BLaER1 treated with 17β-estradiol and CSF1 and Interleukin-3, amounts not matched to agents 10 nM and 100 nM (cell line): Measurements from ENCODE around the gene NOTCH1.

Experiments used
- H3K27ac ChIP-seq, 11 experiments: shearing (Covaris generic); formaldehyde crosslinking; 2 replicates each; pipeline ENCODE4 v1.8.1; 2022
- H3K27me3 ChIP-seq, 11 experiments: shearing (Covaris generic); formaldehyde crosslinking; 2 replicates each; pipeline ENCODE4 v1.8.1; 2022
- H3K36me3 ChIP-seq, 11 experiments: shearing (Covaris generic); formaldehyde crosslinking; 2 replicates each; pipeline ENCODE4 v1.8.1; 2022
- H3K4me1 ChIP-seq, 10 experiments: shearing (Covaris generic); formaldehyde crosslinking; 2 replicates each; pipeline ENCODE4 v1.8.1; 2022
- H3K4me2 ChIP-seq, 11 experiments: shearing (Covaris generic); formaldehyde crosslinking; 2 replicates each; pipeline ENCODE4 v1.8.1; 2022
- H3K4me3 ChIP-seq, 10 experiments: shearing (Covaris generic); formaldehyde crosslinking; 2 replicates each; pipeline ENCODE4 v1.8.1; 2022
- H3K9ac ChIP-seq, 11 experiments: shearing (Covaris generic); formaldehyde crosslinking; 2 replicates each; pipeline ENCODE4 v1.8.1; 2022
- H3K9me3 ChIP-seq, 11 experiments: shearing (Covaris generic); formaldehyde crosslinking; replicated peaks in 1 of 11; 2 replicates each; pipeline ENCODE4 v1.8.1; 2022
- H4K20me1 ChIP-seq, 11 experiments: shearing (Covaris generic); formaldehyde crosslinking; 2 replicates each; pipeline ENCODE4 v1.8.1; 2022
- Cebpa-rat ChIP-seq, 11 experiments: shearing (Covaris generic); IDR thresholded peaks; 2 replicates each; pipeline ENCODE4 v1.8.1; 2022

The NOTCH1 gene

GRCh38 chr9:136507221-136507991 lies 38.4 kb downstream of the NOTCH1 start:
- Histone ChIP-seq H3K36me3 (peaks cover 99 to 100% (median 100%) of the 10 kb centered on the region in 11 experiments), H3K4me2 (no peak overlapping the region), H3K27me3 (no peaks in the 10 kb centered on the region), H3K27ac (no peak overlapping the region), H3K9me3 (no peaks in the 10 kb centered on the region), H3K4me1 (no peaks in the 10 kb centered on the region), H3K4me3 (no peak overlapping the region), H4K20me1 (peaks cover 0 to 98% (median 50%) of the 10 kb centered on the region in 11 experiments; a peak in 18 of 22 replicates), H3K9ac (no peak overlapping the region)
- no peak for TF ChIP-seq Cebpa-rat (IDR thresholded peaks at IDR 0.05)

GRCh38 chr9:136506425-136506824 lies 39.4 kb downstream of the NOTCH1 start:
- Histone ChIP-seq H3K9ac (no peak overlapping the region), H3K9me3 (no peaks in the 10 kb centered on the region), H3K27ac (no peak overlapping the region), H3K36me3 (peaks cover 99 to 100% (median 100%) of the 10 kb centered on the region in 11 experiments), H4K20me1 (peaks cover 0 to 98% (median 48%) of the 10 kb centered on the region in 11 experiments; a peak in 16 of 22 replicates), H3K4me2 (no peak overlapping the region), H3K27me3 (no peaks in the 10 kb centered on the region), H3K4me1 (no peaks in the 10 kb centered on the region), H3K4me3 (no peak overlapping the region)
- TF ChIP-seq Cebpa-rat (IDR thresholded peaks at IDR 0.05), result no peak

- Histone ChIP-seq H3K27ac (no peak overlapping the region), H3K36me3 (peaks cover 99 to 100% (median 100%) of the 10 kb centered on the region in 11 experiments), H3K4me3 (no peak overlapping the region), H3K9me3 (no peaks in the 10 kb centered on the region), H3K9ac (no peak overlapping the region), H3K4me1 (no peaks in the 10 kb centered on the region), H3K4me2 (no peak overlapping the region), H4K20me1 (peaks cover 0 to 98% (median 41%) of the 10 kb centered on the region in 11 experiments; a peak in 16 of 22 replicates), H3K27me3 (no peaks in the 10 kb centered on the region)
- TF ChIP-seq Cebpa-rat (IDR thresholded peaks at IDR 0.05), result no peak
These were observed 40.1 kb downstream of the NOTCH1 start for GRCh38 chr9:136505406-136506403.

- no peaks in the 10 kb centered on the region for H3K9me3 ChIP-seq
- peaks cover 0 to 98% (median 40%) of the 10 kb centered on the region in 11 experiments; a peak in 17 of 22 replicates for H4K20me1 ChIP-seq
- H3K4me2 ChIP-seq, result no peak overlapping the region
- peaks cover 99 to 100% (median 100%) of the 10 kb centered on the region in 11 experiments for H3K36me3 ChIP-seq
- H3K4me3 ChIP-seq, result no peak overlapping the region
- no peak overlapping the region for H3K9ac ChIP-seq
- H3K27ac ChIP-seq, result no peak overlapping the region
- no peaks in the 10 kb centered on the region for H3K4me1 ChIP-seq
- no peaks in the 10 kb centered on the region for H3K27me3 ChIP-seq
- no peak for TF ChIP-seq Cebpa-rat (IDR thresholded peaks at IDR 0.05)
These were observed 41.1 kb downstream of the NOTCH1 start for GRCh38 chr9:136504512-136505348.

GRCh38 chr9:136502940-136503550 lies 42.8 kb downstream of the NOTCH1 start:
- H3K36me3 ChIP-seq, result peaks cover 98 to 100% (median 99%) of the 10 kb centered on the region in 11 experiments
- H4K20me1 ChIP-seq, result peaks cover 0 to 98% (median 38%) of the 10 kb centered on the region in 11 experiments; a peak in 16 of 22 replicates

GRCh38 chr9:136502196-136502595 lies 43.7 kb downstream of the NOTCH1 start:
- Histone ChIP-seq H4K20me1 (peaks cover 0 to 95% (median 34%) of the 10 kb centered on the region in 11 experiments; a peak in 17 of 22 replicates), H3K27me3 (no peaks in the 10 kb centered on the region), H3K4me1 (no peaks in the 10 kb centered on the region), H3K36me3 (peaks cover 97 to 99% (median 98%) of the 10 kb centered on the region in 11 experiments), H3K9ac (no peak overlapping the region), H3K9me3 (no peaks in the 10 kb centered on the region), H3K27ac (no peak overlapping the region), H3K4me3 (no peak overlapping the region), H3K4me2 (no peak overlapping the region)
- no peak for TF ChIP-seq Cebpa-rat (IDR thresholded peaks at IDR 0.05)

More at GRCh38 chr9:136502940-136503550, 42.8 kb downstream of the NOTCH1 start:
- Histone ChIP-seq H3K27ac (no peak overlapping the region), H3K4me2 (no peak overlapping the region), H3K4me3 (no peak overlapping the region), H3K9me3 (no peaks in the 10 kb centered on the region), H3K9ac (no peak overlapping the region), H3K27me3 (no peaks in the 10 kb centered on the region), H3K4me1 (no peaks in the 10 kb centered on the region)
- no peak for TF ChIP-seq Cebpa-rat (IDR thresholded peaks at IDR 0.05)

- H3K4me2 ChIP-seq, result no peak overlapping the region
- no peak overlapping the region for H3K9ac ChIP-seq
- H3K9me3 ChIP-seq, result no peaks in the 10 kb centered on the region
- H3K4me1 ChIP-seq, result no peaks in the 10 kb centered on the region
- no peak overlapping the region for H3K27ac ChIP-seq
- H4K20me1 ChIP-seq, result peaks cover 0 to 95% (median 39%) of the 10 kb centered on the region in 11 experiments; a peak in 18 of 22 replicates
- no peak overlapping the region for H3K4me3 ChIP-seq
- H3K27me3 ChIP-seq, result no peaks in the 10 kb centered on the region
- H3K36me3 ChIP-seq, result peaks cover 97 to 99% (median 98%) of the 10 kb centered on the region in 11 experiments
- TF ChIP-seq Cebpa-rat (IDR thresholded peaks at IDR 0.05), result no peak
These were observed 44.2 kb downstream of the NOTCH1 start for GRCh38 chr9:136501686-136502085.
